WTC11 (cell line): ENCODE results near the gene ENDOV.

Experiments
- ATF1 ChIP-seq: sonication (generic); formaldehyde crosslinking; IDR thresholded peaks from 2 replicates; pipeline ENCODE4 v1.8.1; 2023; ENCODE audit warnings: mild to moderate bottlenecking, moderate library complexity, missing genetic modification reagents
- ATF3 ChIP-seq: sonication (generic); formaldehyde crosslinking; conservative IDR thresholded peaks from 2 replicates; pipeline ENCODE4 v1.8.1; 2022; ENCODE audit warnings: mild to moderate bottlenecking, missing genetic modification reagents
- CTCF ChIP-seq: fragments of 200-600 bp; IDR thresholded peaks from 2 replicates; pipeline ENCODE4 v1.8.0; 2022; ENCODE audit warnings: antibody characterized with exemption
- JAZF1 ChIP-seq: fragments of 250-450 bp; sonication (Bioruptor Pico); IDR thresholded peaks from 2 replicates; pipeline ENCODE4 v1.9.0; 2021; ENCODE audit warnings: moderate library complexity, mild to moderate bottlenecking, inconsistent platforms
- NFYB ChIP-seq: sonication (generic); formaldehyde crosslinking; conservative IDR thresholded peaks from 2 replicates; pipeline ENCODE4 v1.8.0; 2022; ENCODE audit warnings: low read depth, missing genetic modification reagents
- SP1 ChIP-seq: sonication (generic); formaldehyde crosslinking; conservative IDR thresholded peaks from 2 replicates; pipeline ENCODE4 v1.8.1; 2022; ENCODE audit warnings: missing genetic modification reagents
- ZNF317 ChIP-seq: sonication (generic); formaldehyde crosslinking; IDR thresholded peaks from 2 replicates; pipeline ENCODE4 v1.8.1; 2023; ENCODE audit warnings: low read depth, mild to moderate bottlenecking, moderate library complexity, missing genetic modification reagents, borderline replicate concordance
- ZNF512 ChIP-seq: sonication (generic); formaldehyde crosslinking; IDR thresholded peaks from 2 replicates; pipeline ENCODE4 v1.8.1; 2022; ENCODE audit warnings: missing genetic modification reagents, borderline replicate concordance
- ZNF671 ChIP-seq: fragments of 250-450 bp; sonication (Bioruptor Pico); IDR thresholded peaks from 2 replicates; pipeline ENCODE4 v1.8.0; 2021; ENCODE audit warnings: mild to moderate bottlenecking
- TF ChIP-seq, protein P1 (sequence below): sonication (generic); formaldehyde crosslinking; IDR thresholded peaks from 2 replicates; pipeline ENCODE4 v1.8.1; 2022; ENCODE audit warnings: low read depth, mild to moderate bottlenecking, moderate library complexity, missing genetic modification reagents, borderline replicate concordance
- TF ChIP-seq, protein P2 (sequence below): sonication (generic); formaldehyde crosslinking; IDR thresholded peaks from 2 replicates; pipeline ENCODE4 v1.8.1; 2023; ENCODE audit warnings: mild to moderate bottlenecking, missing genetic modification reagents

DNA sequence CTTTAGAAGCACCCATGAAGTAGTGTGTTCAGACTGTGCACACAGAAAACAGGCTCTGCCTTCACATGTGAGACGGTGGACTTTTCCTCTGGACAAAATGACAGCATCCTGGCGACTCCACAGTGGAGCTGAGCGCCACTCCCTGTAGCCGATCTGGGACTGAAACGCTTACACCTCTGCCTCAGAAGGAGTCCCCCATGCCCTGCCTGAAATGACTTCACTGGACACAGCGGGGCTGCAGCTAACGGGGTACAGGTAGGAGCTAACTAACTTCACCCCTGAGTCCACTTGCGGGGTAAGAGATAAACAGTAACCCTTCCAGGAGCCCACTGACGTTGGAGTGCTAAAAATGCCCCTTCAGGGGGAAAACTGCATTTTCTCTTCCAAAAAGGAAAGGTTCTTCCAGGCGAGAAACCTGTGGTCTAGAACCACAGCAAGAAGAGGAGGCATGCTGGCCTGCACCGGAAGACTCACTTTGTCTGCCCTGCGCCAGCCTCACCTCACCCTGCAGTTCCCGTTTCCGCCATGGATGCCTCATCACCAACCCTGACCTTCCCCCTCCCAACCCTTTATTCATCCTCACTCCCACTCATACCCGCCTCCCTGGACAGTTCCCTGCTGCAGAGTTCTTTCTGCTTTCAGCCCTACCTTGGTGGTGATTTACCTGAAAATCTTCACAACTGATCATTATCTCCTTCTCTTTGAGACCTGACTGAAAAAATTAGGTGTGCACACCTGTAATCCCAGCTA, 19.4 kb upstream of the ENDOV start:
- TF ChIP-seq, protein P1, sequence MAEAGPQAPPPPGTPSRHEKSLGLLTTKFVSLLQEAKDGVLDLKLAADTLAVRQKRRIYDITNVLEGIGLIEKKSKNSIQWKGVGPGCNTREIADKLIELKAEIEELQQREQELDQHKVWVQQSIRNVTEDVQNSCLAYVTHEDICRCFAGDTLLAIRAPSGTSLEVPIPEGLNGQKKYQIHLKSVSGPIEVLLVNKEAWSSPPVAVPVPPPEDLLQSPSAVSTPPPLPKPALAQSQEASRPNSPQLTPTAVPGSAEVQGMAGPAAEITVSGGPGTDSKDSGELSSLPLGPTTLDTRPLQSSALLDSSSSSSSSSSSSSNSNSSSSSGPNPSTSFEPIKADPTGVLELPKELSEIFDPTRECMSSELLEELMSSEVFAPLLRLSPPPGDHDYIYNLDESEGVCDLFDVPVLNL (CRISPR knock-in tag) = no peak
- TF ChIP-seq ZNF671 (CRISPR knock-in tag) (no peak), CTCF (no peak), ATF1 (CRISPR knock-in tag) (no peak), SP1 (no peak), NFYB (CRISPR knock-in tag) (no peak), ATF3 (CRISPR knock-in tag) (no peak), JAZF1 (CRISPR knock-in tag) (no peak), ZNF317 (CRISPR knock-in tag) (no peak), ZNF512 (CRISPR knock-in tag) (no peak)
- TF ChIP-seq, protein P2, sequence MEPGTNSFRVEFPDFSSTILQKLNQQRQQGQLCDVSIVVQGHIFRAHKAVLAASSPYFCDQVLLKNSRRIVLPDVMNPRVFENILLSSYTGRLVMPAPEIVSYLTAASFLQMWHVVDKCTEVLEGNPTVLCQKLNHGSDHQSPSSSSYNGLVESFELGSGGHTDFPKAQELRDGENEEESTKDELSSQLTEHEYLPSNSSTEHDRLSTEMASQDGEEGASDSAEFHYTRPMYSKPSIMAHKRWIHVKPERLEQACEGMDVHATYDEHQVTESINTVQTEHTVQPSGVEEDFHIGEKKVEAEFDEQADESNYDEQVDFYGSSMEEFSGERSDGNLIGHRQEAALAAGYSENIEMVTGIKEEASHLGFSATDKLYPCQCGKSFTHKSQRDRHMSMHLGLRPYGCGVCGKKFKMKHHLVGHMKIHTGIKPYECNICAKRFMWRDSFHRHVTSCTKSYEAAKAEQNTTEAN (CRISPR knock-in tag) = no peak
